NCI-H2107 treated with DMSO at 0.1 percent for 48 hours (cell line): Measurements from ENCODE around the gene NHLRC1.
"Not testable (repeated sequence)": the region's sequence is repeated elsewhere in the genome, so short reads cannot be mapped to it uniquely, and the experiment has no call there.

Experiments
- DNase-seq: peaks from one replicate; lab custom pipeline; 2025; ENCODE audit not compliant: unreplicated experiment; lab: John Stamatoyannopoulos, UW

The NHLRC1 gene

DNA sequence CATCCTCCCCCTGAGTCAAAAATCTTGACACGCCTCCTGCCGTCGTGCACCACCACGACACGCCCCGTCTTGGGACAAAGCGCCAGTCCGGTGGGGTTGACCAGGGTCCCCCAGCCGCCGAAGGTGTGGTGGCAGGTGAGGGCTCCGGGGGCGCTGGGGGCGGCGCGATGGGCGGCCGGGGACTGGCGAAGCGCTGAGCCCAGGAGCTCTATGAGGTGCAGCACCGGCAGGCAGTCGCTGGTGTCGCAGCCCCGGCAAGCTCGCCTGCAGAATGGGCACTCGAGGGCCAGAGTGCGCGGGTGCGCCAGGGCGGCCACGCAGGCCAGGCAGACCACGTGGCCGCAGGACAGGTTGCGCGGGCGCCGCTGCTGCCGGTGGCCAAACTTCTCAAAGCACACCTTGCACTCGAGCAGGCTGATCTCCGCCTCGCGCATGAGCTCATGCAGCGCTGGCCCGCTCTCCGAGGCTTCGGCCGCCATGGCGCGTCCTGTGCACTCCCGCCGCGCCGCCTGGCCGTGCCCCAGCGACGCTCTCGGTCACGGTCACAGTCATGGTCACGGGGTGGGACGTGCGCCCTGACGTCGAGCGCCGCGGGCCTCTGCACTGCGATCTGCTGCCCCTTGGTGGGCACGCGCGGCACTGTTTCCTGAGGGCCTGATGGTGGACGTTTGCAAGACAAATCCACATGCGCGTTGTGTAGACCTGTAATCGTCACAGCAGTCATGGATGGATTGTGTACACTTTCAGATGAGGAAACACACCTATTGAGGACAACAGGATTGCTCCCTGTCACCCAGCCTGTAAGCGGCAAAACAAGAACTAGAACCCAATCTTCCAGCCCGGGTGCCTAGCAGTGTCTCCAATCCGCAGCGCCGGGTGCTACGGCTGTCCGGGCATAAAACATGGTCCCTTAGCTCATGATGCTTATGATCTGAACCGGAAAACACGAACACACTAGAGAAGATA lies at the start of gene NHLRC1:
Gene NHLRC1, minus strand, starts transcription at position 550 of the 966 bp plus-strand sequence. Its CDS starts 71 bp downstream, at position 479.
- DNase-seq = no peak

DNA sequence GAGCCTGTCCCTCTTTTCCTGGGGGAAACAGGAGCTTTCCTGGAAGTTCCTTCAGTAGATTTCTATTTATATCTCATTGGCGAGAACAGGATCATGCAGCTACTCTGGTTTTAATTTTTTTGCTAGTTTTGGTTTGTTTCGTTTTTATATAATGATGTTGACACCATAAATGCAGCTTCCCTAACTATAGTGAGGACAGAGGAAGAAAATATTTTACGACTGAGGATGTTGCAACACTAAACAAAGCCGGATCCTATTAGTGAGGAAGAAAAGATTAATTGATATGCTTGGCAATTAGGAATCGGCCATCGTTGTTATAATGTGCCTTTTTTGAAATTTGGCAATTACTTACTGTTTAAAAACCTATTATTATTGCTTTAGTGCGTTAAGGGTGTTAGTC lies 49.4 kb upstream of the NHLRC1 start:
- DNase-seq = no peak

DNA sequence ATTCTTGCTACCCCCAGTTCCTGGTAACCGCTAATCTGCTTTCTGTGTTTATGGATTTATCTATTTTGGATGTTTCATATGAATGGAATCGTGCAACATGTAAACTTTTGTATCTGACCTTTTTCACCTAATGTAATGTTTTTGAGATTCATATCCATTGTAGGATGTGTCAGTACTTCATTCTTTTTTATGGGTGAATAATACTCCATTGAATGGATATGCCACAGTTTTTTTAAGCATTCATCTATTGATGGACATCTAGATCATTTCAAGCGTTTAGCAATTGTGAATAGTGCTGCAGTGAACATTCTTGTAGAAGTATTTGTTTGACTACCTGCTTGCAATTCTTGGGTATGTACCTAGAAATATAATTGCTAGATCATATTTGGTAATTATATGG lies 45.8 kb upstream of the NHLRC1 start:
- no peak for DNase-seq

DNA sequence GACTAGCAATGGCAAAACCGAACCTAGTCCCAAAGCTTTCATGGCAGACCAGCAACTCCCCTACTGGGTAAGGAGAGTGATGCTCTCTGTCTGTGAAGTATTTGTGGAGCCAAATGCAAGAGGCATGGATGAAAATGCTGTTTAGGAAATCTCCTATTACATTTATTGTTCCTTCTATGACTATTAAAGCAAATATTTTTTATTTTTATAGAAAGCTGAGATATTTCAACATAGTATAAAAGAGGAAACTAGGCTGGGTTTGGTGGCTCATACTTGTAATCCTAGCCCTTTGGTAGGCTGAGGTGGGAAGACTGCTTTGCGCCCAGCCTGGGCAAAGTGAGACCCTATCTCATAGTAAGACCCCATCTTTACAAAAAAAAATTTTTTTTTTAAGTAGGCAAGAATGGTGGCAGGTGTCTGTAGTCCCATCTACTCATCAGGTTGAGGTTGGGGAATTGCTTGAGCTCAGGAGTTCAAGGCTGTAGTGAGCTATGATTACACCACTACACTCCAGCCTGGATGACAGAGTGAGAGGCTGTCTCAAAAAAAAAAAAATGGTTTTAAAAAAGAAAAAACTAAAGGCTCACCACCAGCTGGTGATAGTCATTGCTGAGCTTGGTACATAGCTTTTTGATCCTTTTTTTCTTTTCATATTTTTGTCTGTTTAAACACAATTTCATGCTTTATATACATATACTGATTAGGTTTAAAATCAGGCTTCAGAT lies 44.0 kb upstream of the NHLRC1 start:
- no peak for DNase-seq

DNA sequence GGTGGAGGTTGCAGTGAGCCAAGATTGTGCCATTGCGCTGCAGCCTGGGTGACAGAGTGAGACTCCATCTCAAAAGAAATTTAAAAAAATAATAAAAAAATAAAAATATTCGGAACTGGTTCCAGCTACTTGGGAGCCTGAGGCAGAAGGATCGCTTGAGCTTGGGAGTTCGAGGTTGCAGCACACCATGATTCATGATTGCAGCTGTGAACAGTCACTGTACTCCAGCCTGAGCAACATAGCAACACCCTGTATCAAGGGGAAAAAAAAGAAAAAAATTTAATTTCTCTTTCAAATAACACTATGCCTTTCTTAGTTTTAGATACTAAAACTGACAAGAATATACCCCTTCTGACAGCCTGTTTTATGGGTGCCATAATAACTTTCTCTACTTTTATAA lies 43.3 kb upstream of the NHLRC1 start:
- DNase-seq = no peak

DNA sequence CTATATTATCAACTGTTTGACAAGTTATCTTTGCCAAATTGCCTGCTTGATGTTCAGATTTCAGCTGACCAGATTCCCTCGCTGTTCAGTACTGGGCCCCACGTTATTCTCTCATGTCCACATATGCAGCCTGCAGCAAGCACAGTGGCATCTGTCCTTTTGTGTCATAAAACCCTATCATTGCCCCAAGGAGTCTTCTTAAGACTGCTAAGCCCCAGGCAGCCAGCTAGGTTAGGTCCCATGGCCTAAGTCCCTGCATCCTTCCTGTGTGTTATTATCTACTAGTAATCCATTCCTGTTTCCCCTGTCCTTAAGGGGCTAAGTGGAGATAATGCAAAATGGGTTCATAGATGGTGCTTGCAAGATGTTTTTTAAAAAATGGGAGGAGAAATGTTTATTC lies 39.9 kb upstream of the NHLRC1 start:
- no peak for DNase-seq

DNA sequence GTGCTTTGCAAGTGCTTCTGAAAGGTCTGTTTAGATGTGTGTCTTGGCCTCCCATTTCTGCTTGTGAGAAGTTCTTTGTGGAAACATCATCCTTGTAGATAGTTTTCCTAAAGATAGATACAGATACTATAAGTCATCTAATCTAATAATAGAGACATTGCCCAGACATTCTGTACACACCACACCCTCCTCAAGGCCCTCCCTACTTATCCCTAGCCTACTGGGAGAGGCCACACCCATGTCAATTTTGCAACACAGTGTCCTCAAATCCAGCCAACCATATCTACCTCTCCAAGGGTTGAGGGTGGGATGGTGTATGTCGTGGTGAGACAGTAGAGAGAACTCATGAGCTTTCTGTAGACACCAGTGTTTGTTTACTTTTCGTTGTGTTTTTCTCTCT lies 39.0 kb upstream of the NHLRC1 start:
- no peak for DNase-seq

DNA sequence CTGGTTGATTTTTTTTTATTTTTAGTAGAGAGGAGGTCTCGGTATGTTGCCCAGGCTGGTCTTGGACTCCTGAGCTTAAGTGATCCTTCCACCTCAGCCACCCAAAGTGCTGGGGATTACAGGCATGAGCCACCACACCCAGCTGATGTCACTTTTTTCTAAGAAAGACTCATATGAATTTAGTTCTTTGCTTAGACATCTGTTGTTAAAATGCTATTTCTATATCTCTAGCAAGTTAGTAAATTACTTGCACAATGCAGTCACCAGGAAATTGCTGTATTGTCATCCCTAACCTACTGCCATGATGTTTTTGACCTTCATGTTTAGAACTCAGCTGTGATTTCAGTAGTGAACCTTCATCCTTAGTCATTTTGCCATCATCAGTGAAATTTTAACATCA lies 38.4 kb upstream of the NHLRC1 start:
- no peak for DNase-seq

DNA sequence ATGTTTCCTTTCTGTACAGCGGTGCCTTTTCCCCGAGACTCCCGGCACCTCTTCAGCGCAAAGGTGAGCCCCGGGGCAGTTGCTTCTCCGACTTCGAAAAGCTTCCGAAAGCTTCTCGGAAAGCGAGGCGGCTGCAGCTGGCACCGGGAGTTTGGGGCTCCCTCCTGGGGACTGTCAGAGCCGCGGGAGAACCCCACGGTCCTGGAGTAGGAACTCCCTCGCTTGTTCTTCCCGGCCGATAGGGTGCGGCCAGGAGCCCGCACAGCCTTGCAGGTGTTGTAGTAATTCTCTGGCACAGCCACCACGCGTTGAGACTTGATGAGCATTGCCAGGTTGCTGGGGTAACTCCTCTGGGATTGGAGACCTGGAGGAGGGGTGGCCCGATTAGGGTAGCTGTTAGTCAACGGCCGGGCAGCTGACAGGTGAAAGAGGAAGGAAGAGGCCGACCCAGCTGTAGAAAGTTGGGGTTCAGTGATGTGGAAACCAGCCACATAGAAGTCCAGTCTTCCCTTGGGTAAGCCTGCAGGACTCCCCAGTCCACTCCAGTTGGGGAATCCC lies 33.5 kb upstream of the NHLRC1 start:
- peak; percentile 33 for DNase-seq

DNA sequence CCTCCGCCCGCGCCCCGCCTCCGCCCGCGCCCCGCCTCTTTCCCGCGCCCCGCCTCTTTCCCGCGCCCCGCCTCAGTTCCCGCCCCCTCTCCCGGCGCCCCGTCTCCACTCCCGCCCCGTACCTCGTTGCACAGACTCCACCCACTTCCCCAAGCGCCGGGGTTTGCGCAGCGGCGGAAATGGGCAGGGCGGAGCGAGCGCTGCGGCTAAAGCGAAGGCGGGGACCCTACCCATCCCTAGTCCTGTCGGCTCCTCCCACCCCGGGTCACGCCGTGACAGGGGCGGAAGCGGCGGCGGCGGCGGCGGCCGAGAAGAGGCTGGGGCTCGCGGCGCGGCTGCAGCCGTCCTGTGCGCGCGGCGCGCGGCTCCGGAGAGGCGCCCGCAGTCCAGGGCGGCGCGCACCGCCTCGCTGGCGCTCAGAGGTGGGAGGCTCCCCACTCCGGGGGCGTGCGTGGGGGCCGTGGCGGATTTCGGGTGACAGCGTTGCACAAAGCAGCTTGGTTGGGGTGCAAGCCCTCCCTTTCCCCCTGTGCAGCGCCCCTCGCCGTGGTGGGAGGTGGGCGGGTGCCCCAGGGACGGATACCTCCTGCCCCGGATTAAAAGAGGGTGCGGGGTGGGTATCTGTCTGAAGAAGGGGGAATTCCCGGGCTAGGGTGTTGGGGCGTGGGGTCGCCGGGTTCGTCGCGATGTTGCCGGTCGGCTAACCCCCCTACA lies 32.8 kb upstream of the NHLRC1 start, which contains the start of gene KDM1B:
Gene KDM1B, plus strand, starts transcription at position 273 of the 714 bp plus-strand sequence. CDS start 4,474 bp downstream, outside the sequence.
- peak; percentile 70 for DNase-seq

DNA sequence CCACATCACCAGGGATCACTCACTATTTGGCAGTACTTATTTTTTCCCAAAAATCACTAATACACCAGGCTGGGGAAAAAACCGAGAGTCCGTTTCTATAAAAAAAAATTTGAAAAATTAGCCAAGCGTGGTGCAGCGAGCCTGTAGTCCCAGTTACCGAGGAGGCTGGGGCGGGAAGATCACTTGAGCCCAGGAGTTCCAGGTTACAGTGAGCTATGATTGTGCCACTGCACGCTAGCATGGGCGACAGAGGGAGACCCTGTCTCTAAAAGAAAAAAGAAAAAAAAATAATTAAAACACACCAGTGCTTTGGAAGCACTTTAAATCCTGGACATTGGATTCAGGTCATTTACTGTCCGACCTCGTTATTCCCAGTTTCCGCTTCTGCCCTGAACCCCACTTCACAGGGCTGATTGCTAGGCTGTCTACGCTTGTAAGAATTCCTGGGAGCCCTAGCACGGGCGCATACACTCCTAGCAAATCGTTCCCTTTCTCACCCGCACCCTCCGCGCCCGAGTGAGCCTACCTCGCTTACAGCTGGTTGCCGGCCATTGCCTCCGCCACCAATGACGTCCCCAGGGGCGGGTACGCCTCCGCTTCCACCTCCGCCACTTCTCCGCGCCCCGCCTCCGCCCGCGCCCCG lies 32.2 kb upstream of the NHLRC1 start, which contains the start of gene TPMT:
Gene TPMT, minus strand, starts transcription at position 571 of the 643 bp plus-strand sequence. CDS start 5,950 bp downstream, outside the sequence.
- peak; percentile 70 for DNase-seq

DNA sequence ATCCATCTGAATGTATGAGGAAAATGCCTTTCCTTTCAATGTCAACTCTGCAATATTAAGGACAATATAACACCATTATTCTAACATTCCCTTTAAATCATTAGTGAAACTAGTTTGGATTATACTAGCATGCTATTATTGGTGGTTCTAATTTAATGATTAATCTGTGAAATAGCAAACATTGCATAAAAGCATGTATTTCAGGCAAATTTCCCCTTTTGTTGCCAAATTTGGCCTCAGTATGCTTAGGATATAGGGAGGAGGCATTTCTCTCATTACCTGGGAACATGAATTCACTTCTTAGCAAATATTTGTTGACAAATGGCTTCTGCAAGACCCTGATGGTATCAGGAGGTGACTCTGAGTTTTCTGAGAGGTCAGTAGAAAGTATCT lies 30.8 kb upstream of the NHLRC1 start:
- no peak for DNase-seq

DNA sequence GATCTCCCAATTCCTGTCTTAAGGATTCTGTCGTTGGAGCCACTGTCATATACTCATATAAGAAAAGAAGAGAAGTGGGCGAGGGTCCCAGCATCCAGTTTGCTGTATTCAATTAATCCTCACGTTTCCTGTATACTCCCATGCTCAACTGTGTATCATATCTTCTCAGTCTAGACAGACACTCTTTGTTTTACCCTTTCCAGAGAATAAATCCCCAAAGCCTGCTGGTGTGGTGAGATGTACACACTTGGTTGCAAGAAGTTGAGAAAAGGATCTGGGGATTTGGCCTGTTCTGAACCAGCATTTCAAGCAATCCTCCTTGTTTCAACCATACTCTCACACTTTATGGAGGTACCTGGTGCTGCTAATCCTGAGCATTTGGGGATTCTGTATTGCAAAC lies 29.3 kb upstream of the NHLRC1 start:
- no peak for DNase-seq

DNA sequence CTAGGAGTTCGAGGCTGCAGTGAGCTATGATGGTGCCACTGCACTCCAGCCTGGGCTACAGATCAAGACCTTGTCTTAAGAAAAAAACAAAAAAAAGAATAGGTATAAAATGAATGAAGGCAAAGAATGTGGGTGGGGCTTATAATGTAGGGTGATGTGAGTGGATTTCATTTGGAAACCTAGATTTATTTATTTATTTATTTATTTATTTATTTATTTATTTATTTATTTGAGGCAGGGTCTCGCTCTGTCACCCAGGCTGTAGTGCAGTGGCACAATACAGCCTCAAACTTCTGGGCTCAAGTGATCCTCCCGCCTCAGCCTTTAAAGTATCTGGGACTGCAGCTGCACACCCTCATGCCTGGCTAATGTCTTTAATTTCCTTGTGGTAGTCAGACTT lies 28.9 kb upstream of the NHLRC1 start:
- not testable (repeated sequence) for DNase-seq

DNA sequence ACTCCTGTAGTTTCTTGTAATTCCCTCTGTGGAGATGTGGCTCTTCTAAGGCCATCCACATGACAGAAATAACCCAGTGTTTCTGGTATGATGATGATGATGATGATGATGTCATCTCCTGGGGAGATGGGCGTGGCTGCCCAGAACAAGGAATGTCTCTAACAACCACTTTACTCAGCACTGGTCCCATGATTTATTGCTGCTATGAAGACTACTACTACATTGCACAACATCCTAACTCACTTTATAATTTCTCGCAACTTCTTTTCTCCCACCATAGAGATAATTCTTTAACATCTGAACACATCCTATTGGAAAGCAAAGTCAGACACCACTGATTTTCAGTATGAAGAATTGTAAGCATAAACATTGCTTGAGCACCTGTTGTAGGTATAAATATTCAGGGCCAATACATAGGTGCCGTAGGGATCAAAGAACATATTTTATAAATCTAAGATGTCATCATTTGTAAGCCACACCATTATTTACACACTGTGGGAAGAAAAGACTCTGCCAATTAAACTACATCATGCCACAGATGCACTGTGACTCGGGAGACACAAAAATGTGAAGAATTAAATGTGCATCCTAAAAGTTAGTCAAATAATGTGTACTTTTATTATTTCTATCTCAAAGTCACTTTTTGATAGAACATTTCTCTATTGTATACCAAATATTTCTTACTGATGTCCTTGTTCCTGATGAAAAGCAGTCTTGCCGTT lies 26.0 kb upstream of the NHLRC1 start:
- DNase-seq = no peak

DNA sequence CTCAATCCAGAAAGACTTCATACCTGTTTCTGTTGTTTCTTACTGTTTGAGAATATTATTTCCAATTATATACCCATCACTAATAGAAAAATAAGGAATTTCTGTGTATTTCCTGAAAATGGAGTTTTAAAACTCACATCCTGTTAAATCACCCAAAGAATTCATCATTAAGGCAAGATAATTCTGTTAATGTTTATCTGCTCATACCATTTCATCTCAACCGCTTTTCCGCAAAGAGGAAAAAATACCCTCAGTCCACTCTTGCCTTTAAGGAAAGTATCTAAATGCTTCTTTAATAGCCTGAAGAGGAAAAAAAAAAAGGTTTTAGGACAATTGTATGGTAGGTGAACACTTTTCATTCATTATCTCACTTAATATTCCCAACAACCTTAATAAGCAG lies 25.1 kb upstream of the NHLRC1 start:
- no peak for DNase-seq

DNA sequence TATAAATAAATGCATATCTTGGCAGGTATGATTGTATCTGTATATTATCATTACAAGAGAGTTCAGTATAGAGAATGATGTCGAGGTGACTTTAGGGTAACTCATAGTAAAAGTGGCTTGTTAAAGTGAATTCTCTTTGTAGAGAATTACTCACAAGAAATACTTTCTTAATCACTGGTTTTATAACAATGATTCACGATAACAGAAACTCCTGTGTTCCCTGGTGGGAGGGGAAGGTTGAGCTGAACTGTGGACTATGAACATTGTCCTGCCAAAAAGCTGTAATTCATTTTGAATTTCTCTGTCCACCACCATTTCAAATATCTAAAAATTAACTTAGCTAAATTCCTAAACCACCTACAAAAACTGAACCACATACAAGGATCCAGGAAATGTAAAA lies 24.7 kb upstream of the NHLRC1 start:
- no peak for DNase-seq

DNA sequence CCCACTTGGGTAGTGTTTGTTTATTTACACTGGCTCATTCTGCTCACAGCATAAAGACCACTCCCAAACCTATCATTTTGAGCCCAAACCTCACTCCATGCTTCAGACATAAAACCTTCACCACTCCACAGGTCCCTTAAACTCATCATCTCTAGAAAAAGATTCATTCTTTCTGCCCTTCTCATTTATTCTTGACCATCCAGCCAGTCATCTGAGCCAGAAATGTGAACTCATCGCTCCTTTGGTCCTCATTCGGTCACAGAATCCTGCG lies 20.0 kb upstream of the NHLRC1 start:
- DNase-seq = no peak

DNA sequence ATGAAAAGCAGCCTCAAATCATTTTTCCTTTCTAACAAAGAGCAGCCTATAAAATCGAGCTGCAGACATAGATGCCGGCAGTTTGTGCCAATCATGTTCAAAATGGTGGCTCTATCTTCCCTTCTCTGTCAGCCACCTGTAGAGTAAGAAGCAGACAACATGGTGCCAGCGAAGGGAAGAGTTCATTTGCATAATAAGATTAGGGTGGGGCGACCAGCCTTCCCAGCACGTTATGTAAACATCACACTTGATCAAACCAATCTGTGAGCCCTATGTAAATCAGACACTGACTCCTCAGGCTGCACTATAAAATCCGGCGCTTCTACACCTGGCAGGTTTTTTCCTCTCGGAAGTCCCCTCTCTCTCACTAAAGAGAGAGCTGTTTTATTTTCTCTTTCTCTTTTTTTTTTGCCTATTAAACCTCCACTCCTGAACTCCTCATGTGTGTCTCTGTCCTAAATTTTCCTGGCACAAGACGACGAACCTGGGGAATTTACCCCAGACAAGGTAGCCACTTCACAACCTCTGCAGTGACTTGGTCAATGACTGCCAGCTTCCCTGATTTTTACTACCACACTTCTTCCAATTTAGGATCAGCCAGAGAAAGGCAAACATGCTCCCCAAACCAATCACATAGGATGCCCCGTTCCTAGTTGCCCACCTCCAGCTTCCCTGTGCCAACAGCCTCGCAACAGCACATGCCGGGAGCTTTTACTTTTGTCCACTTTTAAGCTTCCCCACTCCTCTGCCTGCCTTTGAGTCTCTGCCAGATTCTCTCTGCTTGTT lies 19.5 kb upstream of the NHLRC1 start:
- no peak for DNase-seq
